K562 (cell line): ENCODE data around the gene SLC7A9. TPM values are rescaled to one million over a fixed set of nuclear protein-coding genes. Genes with fewer than 3 reads are reported as not detected.

Experiments used
- ATAC-seq: fragments of 200-7000 bp; cut with Tn5 transposase; 3 replicates; pipeline ENCODE4 v1.9.1; 2020; ENCODE audit warnings: moderate library complexity
- BruUV-seq: library from RNA; stranded (reverse); fragments of 400-500 nt; replicated peaks from 2 replicates; lab custom pipeline; 2021; lab: Mats Ljungman, UMichigan
- CTCF ChIA-PET: fragments of 300-600 bp; formaldehyde crosslinking; extraction: SDS; loops from one replicate; lab custom pipeline; 2021; ENCODE audit warnings: low intra/inter-chr PET ratio; lab: Yijun Ruan, JAX
- POLR2A ChIA-PET: fragments of 300-600, 350-650 bp; sonication (Branson Sonifier 250); formaldehyde crosslinking; extraction: SDS; loops from one replicate; lab custom pipeline; 2021; ENCODE audit warnings: antibody characterized with exemption, inconsistent platforms; lab: Yijun Ruan, JAX
- DNase-seq, 4 experiments: peaks; one replicate each; pipeline versions ENCODE4 v3.0.0 to v3.0.0-alpha.2; 2011 to 2018; ENCODE audit warnings: low spot score in 3 of 4, mixed read lengths in 3 of 4; ENCODE audit errors: extremely low read depth in 1 of 4
- FAIRE-seq: peaks from 2 replicates; lab custom pipeline; 2011; peaks lifted over from hg19 to GRCh38; lab: Jason Lieb, UNC
- H2AFZ ChIP-seq: 2 replicates; pipeline ENCODE4 v1.6.0; 2011; ENCODE audit warnings: low read depth, low read length, control low read depth, inconsistent platforms
- H3K27ac ChIP-seq: fragments of 200-600 bp; 3 replicates; pipeline ENCODE4 v1.8.0; 2011; ENCODE audit warnings: low read depth, mild to moderate bottlenecking, control low read depth, inconsistent platforms, low read length, moderate library complexity, mixed read lengths; ENCODE audit errors: extremely low read depth
- H3K27me3 ChIP-seq, 2 experiments: fragments of 300-600 bp in 1 of 2; 2 replicates in 1 of 2; 3 replicates in 1 of 2; pipeline versions ENCODE4 v1.6.0 to v1.8.0; 2011; ENCODE audit warnings: inconsistent platforms in 2 of 2, low read length in 2 of 2, mild to moderate bottlenecking in 1 of 2, mixed read lengths in 1 of 2, moderate library complexity in 1 of 2; ENCODE audit not compliant: control insufficient read depth in 2 of 2, insufficient read depth in 2 of 2
- H3K36me3 ChIP-seq: fragments of 300-600 bp; 3 replicates; pipeline ENCODE4 v1.8.0; 2011; ENCODE audit warnings: mild to moderate bottlenecking, low read length, inconsistent platforms; ENCODE audit not compliant: control insufficient read depth, insufficient read depth
- H3K4me1 ChIP-seq, 2 experiments: fragments of 200-600 bp in 1 of 2; replicated peaks in 1 of 2; 2 replicates in 1 of 2; 3 replicates in 1 of 2; pipeline versions ENCODE4 v1.5.1 to v1.8.0; 2011; ENCODE audit warnings: inconsistent platforms in 2 of 2, low read length in 2 of 2, mild to moderate bottlenecking in 1 of 2, mixed read lengths in 1 of 2, moderate library complexity in 1 of 2; ENCODE audit not compliant: control insufficient read depth in 2 of 2, insufficient read depth in 2 of 2
- H3K4me2 ChIP-seq: 2 replicates; pipeline ENCODE4 v1.6.1; 2011; ENCODE audit warnings: low read length, control low read depth, inconsistent platforms, mixed read lengths; ENCODE audit not compliant: insufficient read depth
- H3K4me3 ChIP-seq: fragments of 200-600 bp; sonication (generic), shearing (Covaris generic); 2 replicates; pipeline ENCODE4 v1.5.1; 2016; ENCODE audit warnings: control low read depth, inconsistent platforms
- H3K79me2 ChIP-seq: fragments of 200-600 bp; 3 replicates; pipeline ENCODE4 v1.8.0; 2011; ENCODE audit warnings: low read length, inconsistent platforms; ENCODE audit not compliant: control insufficient read depth, insufficient read depth
- H3K9ac ChIP-seq, 2 experiments: 2 replicates each; pipeline versions ENCODE4 v1.6.0 to v1.6.1; 2011; ENCODE audit warnings: low read depth in 2 of 2, low read length in 2 of 2, control low read depth in 1 of 2, inconsistent platforms in 1 of 2, mild to moderate bottlenecking in 1 of 2, mixed read lengths in 1 of 2; ENCODE audit not compliant: insufficient read depth in 1 of 2
- H3K9me1 ChIP-seq: one replicate; pipeline ENCODE4 v1.6.0; 2011; ENCODE audit warnings: inconsistent platforms, mild to moderate bottlenecking, low read length, moderate library complexity; ENCODE audit not compliant: control insufficient read depth, insufficient read depth
- H3K9me3 ChIP-seq: replicated peaks from 2 replicates; pipeline ENCODE4 v1.5.1; 2011; ENCODE audit warnings: low read depth, low read length, inconsistent platforms; ENCODE audit not compliant: control insufficient read depth, insufficient read depth
- H4K20me1 ChIP-seq: replicated peaks from 2 replicates; pipeline ENCODE4 v1.6.1; 2011; ENCODE audit warnings: low read length, inconsistent platforms, mixed read lengths; ENCODE audit not compliant: control insufficient read depth, insufficient read depth
- BMI1 ChIP-seq: fragments of 150-350 bp; IDR thresholded peaks from 2 replicates; pipeline ENCODE4 v1.6.1; 2014; ENCODE audit warnings: low read length
- FOXP1 ChIP-seq: sonication (generic); formaldehyde crosslinking; IDR thresholded peaks from 2 replicates; pipeline ENCODE4 v1.8.0; 2022; ENCODE audit warnings: mild to moderate bottlenecking, missing genetic modification reagents
- JUN ChIP-seq, 2 experiments: sonication (generic) in 1 of 2; formaldehyde crosslinking in 1 of 2; IDR thresholded peaks; 2 replicates each; pipeline versions ENCODE4 v1.6.1 to v1.8.0; 2012 to 2022; ENCODE audit warnings: borderline replicate concordance in 2 of 2, mild to moderate bottlenecking in 2 of 2, improper control_type of control experiment in 1 of 2, low read depth in 1 of 2, low read length in 1 of 2, missing genetic modification reagents in 1 of 2
- KAT2B ChIP-seq: IDR thresholded peaks from one replicate; pipeline ENCODE4 v1.6.1; 2012; ENCODE audit warnings: low read depth, mild to moderate bottlenecking, control low read depth, inconsistent platforms, low read length, moderate library complexity
- MAZ ChIP-seq, 2 experiments: fragments of 450-650 bp in 1 of 2; sonication (generic) in 1 of 2; formaldehyde crosslinking; IDR thresholded peaks in 1 of 2; conservative IDR thresholded peaks in 1 of 2; 2 replicates each; pipeline versions ENCODE4 v1.4.0 to v1.5.0; 2020; ENCODE audit warnings: mild to moderate bottlenecking in 1 of 2, missing genetic modification reagents in 1 of 2
- PCBP2 ChIP-seq: fragments of 200-400 bp; formaldehyde crosslinking; IDR thresholded peaks from 2 replicates; pipeline ENCODE4 v1.6.1; 2018; ENCODE audit warnings: low read length, low read depth, mild to moderate bottlenecking, moderate library complexity; ENCODE audit not compliant: poor library complexity, severe bottlenecking
- PML ChIP-seq: IDR thresholded peaks from 2 replicates; pipeline ENCODE4 v1.6.1; 2012; ENCODE audit warnings: low read length, inconsistent platforms
- RBM39 ChIP-seq: fragments of 200-400 bp; formaldehyde crosslinking; optimal IDR thresholded peaks from 2 replicates; pipeline ENCODE3; 2018; ENCODE audit warnings: low read depth, low read length
- SIN3B ChIP-seq: fragments of 450-650 bp; IDR thresholded peaks from 2 replicates; pipeline ENCODE4 v1.6.1; 2017; ENCODE audit warnings: low read depth, mild to moderate bottlenecking, moderate library complexity
- YY1 ChIP-seq, 3 experiments: IDR thresholded peaks; 2 replicates each; pipeline ENCODE4 v1.6.1; 2011; ENCODE audit warnings: low read length in 2 of 3, mild to moderate bottlenecking in 2 of 3, moderate library complexity in 2 of 3, borderline replicate concordance in 1 of 3, control low read depth in 1 of 3, low read depth in 1 of 3; ENCODE audit not compliant: insufficient read depth in 3 of 3, insufficient replicate concordance in 2 of 3, control insufficient read depth in 1 of 3, insufficient read length in 1 of 3; ENCODE audit errors: extremely low read depth in 1 of 3
- ZNF217 ChIP-seq: sonication (generic); formaldehyde crosslinking; IDR thresholded peaks from 2 replicates; pipeline ENCODE4 v1.8.0; 2022; ENCODE audit warnings: mild to moderate bottlenecking, missing genetic modification reagents
- ZNF324 ChIP-seq: fragments of 250-450 bp; sonication (Bioruptor Pico); IDR thresholded peaks from 2 replicates; pipeline ENCODE4 v1.4.0; 2020; ENCODE audit warnings: mild to moderate bottlenecking
- WGBS: fragments of 100-300 bp; shearing (Covaris generic); methylation state at CpG from one replicate; pipeline ENCODE4 v1.1.6; 2016; ENCODE audit warnings: low coverage, mixed read lengths; ENCODE audit not compliant: insufficient coverage; ENCODE audit errors: missing lambda C conversion rate; 5-methylcytosine and 5-hydroxymethylcytosine counted together
- in situ Hi-C: fragments of 300-500 bp; cut with MboI; formaldehyde crosslinking; loops from 4 replicates; pipeline ENCODE4 v1.15.0; 2018; ENCODE audit warnings: inconsistent platforms, mixed read lengths
- intact Hi-C: fragments of 100-400 bp; cut with micrococcal nuclease; formaldehyde crosslinking; loops from 2 replicates; pipeline ENCODE4 v1.14.2; 2022
- polyA plus RNA-seq, 8 experiments: library from polyadenylated mRNA; depleted of rRNA in 4 of 8; stranded (reverse) in 5 of 8; unstranded in 3 of 8; fragments of >200 nt; fragmentation: Nextera tagmentation in 2 of 8; fragmentation: Illumina TruSeq in 1 of 8; extraction: Ambion mirVana in 2 of 8; extraction: Trizol in 1 of 8; gene quantifications; 2 replicates each; pipeline versions ENCODE4 v1.2.1 to v1.2.3, GENCODE V29; 2011 to 2014; ENCODE audit warnings: inconsistent platforms in 1 of 8, missing spikeins in 1 of 8
- total RNA-seq, 7 experiments: library from RNA; depleted of rRNA in 6 of 7; stranded (reverse); fragments of >200 nt in 6 of 7; fragmentation: Illumina TruSeq in 2 of 7; extraction: Trizol in 2 of 7; gene quantifications; 2 replicates each; pipeline versions ENCODE4 v1.2.1 to v1.2.3, GENCODE V29; 2011 to 2021; ENCODE audit warnings: low replicate concordance in 1 of 7
- TF ChIP-seq, protein P1 (sequence below): IDR thresholded peaks from 2 replicates; pipeline ENCODE4 v1.6.1; 2011; ENCODE audit warnings: borderline replicate concordance, low read depth, mild to moderate bottlenecking, moderate library complexity, low read length; ENCODE audit not compliant: insufficient read depth, poor library complexity, severe bottlenecking
- TF ChIP-seq, protein P2 (sequence below): fragments of 250-450 bp; sonication (Bioruptor Pico); IDR thresholded peaks from 2 replicates; pipeline ENCODE4 v1.8.0; 2022; ENCODE audit warnings: moderate library complexity, mild to moderate bottlenecking, inconsistent platforms
- TF ChIP-seq, protein P3 (sequence below), 2 experiments: fragments of 450-650 bp in 1 of 2; sonication (generic) in 1 of 2; formaldehyde crosslinking in 1 of 2; IDR thresholded peaks in 1 of 2; conservative IDR thresholded peaks in 1 of 2; 2 replicates each; pipeline versions ENCODE4 v1.6.1 to v1.8.1; 2016 to 2023; ENCODE audit warnings: mild to moderate bottlenecking in 2 of 2, moderate library complexity in 2 of 2, inconsistent platforms in 1 of 2, missing genetic modification reagents in 1 of 2
- TF ChIP-seq, protein P4 (sequence below): fragments of 250-450 bp; sonication (Bioruptor Pico); IDR thresholded peaks from 2 replicates; pipeline ENCODE4 v1.8.0; 2021; ENCODE audit warnings: mild to moderate bottlenecking, moderate library complexity

The SLC7A9 gene
- total and polyA plus RNA-seq, 9 of the 15 experiments (the other 6 are each of a cell fraction or from before 2014, with no cell fraction given): not detected

DNA sequence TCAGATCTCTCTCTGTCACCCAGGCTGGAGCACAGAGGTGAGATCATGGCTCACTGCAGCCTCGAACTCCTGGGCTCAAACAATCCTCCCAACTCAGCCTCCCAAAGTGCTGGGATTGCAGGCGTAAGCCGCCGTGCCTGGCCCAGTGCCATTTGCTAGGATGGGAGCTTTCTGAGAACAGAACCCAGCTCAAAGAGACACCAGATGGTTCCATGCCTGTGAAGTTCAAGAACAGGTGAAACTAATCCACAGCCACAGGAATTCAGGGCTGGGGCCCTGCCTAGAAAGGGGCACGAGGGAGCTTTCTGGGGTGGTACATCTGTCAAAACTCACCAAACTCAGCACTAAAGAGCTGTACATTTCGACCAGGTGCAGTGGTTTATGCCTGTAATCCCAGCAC lies 4.2 kb downstream of the SLC7A9 start:
- DNase-seq: no peak
- H3K4me2 ChIP-seq: no peak overlapping the region
- intact Hi-C loops: no loop called here
- no peaks in the 10 kb centered on the region for H3K79me2 ChIP-seq
- ATAC-seq: no peak
- peaks cover 0 to 13% of the 10 kb centered on the region in 2 experiments; a peak in 1 of 5 replicates for H3K4me1 ChIP-seq
- under 1% methylated on average over 6 of the region's 6 CpGs for WGBS
- H3K27me3 ChIP-seq: peaks cover 26 to 53% of the 10 kb centered on the region in 2 experiments
- FAIRE-seq: no peak
- H4K20me1 ChIP-seq: 0 out of 2 replicates have a peak, but pooled peaks cover 3% of the 10 kb centered on the region
- no peaks in the 10 kb centered on the region for H3K9me3 ChIP-seq
- ChIA-PET CTCF (no interaction called here), POLR2A (no interaction called here)
- H3K36me3 ChIP-seq: no peaks in the 10 kb centered on the region
- in situ Hi-C loops: no loop called here
- no peak overlapping the region for H3K4me3 ChIP-seq
- no peak overlapping the region for H3K27ac ChIP-seq
- no peaks in the 10 kb centered on the region for H3K9me1 ChIP-seq
- H3K9ac ChIP-seq: no peak overlapping the region
- H2AFZ ChIP-seq: no peak overlapping the region
- no TSS peak for BruUV-seq
- TF ChIP-seq, protein P1, sequence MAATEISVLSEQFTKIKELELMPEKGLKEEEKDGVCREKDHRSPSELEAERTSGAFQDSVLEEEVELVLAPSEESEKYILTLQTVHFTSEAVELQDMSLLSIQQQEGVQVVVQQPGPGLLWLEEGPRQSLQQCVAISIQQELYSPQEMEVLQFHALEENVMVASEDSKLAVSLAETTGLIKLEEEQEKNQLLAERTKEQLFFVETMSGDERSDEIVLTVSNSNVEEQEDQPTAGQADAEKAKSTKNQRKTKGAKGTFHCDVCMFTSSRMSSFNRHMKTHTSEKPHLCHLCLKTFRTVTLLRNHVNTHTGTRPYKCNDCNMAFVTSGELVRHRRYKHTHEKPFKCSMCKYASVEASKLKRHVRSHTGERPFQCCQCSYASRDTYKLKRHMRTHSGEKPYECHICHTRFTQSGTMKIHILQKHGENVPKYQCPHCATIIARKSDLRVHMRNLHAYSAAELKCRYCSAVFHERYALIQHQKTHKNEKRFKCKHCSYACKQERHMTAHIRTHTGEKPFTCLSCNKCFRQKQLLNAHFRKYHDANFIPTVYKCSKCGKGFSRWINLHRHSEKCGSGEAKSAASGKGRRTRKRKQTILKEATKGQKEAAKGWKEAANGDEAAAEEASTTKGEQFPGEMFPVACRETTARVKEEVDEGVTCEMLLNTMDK: no peak
- TF ChIP-seq ZNF324 (CRISPR knock-in tag): no peak
- TF ChIP-seq, protein P2, sequence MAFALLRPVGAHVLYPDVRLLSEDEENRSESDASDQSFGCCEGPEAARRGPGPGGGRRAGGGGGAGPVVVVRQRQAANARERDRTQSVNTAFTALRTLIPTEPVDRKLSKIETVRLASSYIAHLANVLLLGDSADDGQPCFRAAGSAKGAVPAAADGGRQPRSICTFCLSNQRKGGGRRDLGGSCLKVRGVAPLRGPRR (CRISPR knock-in tag): no peak
- no peak for TF ChIP-seq SIN3B
- no peak for TF ChIP-seq PCBP2
- no peak for TF ChIP-seq JUN (IDR thresholded peaks at IDR 0.05; ENCODE audit: borderline replicate concordance, low read depth, low read length)
- no peak for TF ChIP-seq JUN (CRISPR knock-in tag; IDR thresholded peaks at IDR 0.05; ENCODE audit: borderline replicate concordance)
- TF ChIP-seq PML: no peak
- TF ChIP-seq, protein P3, sequence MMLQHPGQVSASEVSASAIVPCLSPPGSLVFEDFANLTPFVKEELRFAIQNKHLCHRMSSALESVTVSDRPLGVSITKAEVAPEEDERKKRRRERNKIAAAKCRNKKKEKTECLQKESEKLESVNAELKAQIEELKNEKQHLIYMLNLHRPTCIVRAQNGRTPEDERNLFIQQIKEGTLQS (IDR thresholded peaks at IDR 0.05): no peak
- TF ChIP-seq, protein P3 (CRISPR knock-in tag; conservative IDR thresholded peaks at IDR 0.05): no peak
- TF ChIP-seq KAT2B: no peak
- TF ChIP-seq YY1 (IDR thresholded peaks at IDR 0.05; ENCODE audit: borderline replicate concordance in 1 of 3, control insufficient read depth in 1 of 3, extremely low read depth in 1 of 3, insufficient read depth in 3 of 3, insufficient read length in 1 of 3, insufficient replicate concordance in 2 of 3, low read depth in 1 of 3, low read length in 2 of 3): no peak
- no peak for TF ChIP-seq MAZ (CRISPR knock-in tag; conservative IDR thresholded peaks at IDR 0.05 in 1 of 2, IDR thresholded peaks at IDR 0.05 in 1 of 2)
- no peak for TF ChIP-seq ZNF217 (CRISPR knock-in tag)
- no peak for TF ChIP-seq BMI1
- no peak for TF ChIP-seq RBM39
- TF ChIP-seq, protein P4, sequence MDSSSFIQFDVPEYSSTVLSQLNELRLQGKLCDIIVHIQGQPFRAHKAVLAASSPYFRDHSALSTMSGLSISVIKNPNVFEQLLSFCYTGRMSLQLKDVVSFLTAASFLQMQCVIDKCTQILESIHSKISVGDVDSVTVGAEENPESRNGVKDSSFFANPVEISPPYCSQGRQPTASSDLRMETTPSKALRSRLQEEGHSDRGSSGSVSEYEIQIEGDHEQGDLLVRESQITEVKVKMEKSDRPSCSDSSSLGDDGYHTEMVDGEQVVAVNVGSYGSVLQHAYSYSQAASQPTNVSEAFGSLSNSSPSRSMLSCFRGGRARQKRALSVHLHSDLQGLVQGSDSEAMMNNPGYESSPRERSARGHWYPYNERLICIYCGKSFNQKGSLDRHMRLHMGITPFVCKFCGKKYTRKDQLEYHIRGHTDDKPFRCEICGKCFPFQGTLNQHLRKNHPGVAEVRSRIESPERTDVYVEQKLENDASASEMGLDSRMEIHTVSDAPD (CRISPR knock-in tag): no peak
- no peak for TF ChIP-seq FOXP1 (CRISPR knock-in tag)
